GM21723 (cell line): ENCODE data around the gene OXT.
"Not testable (repeated sequence)": the region's sequence is repeated elsewhere in the genome, so short reads cannot be mapped to it uniquely, and the experiment has no call there.

Experiments used
- ATAC-seq: cut with Tn5 transposase; IDR thresholded peaks from one replicate; pipeline ENCODE4 v1.9.1; 2021; ENCODE audit warnings: mild to moderate bottlenecking, moderate library complexity; ENCODE audit not compliant: unreplicated experiment

OXT gene

DNA sequence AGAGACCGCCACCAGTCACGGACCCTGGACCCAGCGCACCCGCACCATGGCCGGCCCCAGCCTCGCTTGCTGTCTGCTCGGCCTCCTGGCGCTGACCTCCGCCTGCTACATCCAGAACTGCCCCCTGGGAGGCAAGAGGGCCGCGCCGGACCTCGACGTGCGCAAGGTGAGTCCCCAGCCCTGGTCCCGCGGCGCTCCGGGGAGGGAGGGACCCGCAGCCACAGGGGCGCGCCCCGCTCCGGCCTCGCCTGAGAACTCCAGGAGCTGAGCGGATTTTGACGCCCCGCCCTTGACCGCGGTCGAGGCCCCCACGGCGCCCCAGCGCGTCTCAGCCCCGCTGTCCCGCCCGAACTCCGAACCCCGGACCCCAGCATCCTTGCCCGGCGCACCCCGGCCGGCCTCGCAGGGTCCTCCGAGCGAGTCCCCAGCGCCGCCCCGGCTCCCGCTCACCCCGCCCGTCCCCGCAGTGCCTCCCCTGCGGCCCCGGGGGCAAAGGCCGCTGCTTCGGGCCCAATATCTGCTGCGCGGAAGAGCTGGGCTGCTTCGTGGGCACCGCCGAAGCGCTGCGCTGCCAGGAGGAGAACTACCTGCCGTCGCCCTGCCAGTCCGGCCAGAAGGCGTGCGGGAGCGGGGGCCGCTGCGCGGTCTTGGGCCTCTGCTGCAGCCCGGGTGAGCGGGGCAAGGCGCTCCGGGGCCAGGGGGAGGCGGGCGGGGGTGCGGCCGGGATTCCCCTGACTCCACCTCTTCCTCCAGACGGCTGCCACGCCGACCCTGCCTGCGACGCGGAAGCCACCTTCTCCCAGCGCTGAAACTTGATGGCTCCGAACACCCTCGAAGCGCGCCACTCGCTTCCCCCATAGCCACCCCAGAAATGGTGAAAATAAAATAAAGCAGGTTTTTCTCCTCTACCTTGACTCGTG lies at the start of gene OXT:
TSS of gene OXT (plus strand) at position 11 of the 920 bp plus-strand sequence. CDS start at position 47, 36 bp downstream.
- ATAC-seq = no peak

DNA sequence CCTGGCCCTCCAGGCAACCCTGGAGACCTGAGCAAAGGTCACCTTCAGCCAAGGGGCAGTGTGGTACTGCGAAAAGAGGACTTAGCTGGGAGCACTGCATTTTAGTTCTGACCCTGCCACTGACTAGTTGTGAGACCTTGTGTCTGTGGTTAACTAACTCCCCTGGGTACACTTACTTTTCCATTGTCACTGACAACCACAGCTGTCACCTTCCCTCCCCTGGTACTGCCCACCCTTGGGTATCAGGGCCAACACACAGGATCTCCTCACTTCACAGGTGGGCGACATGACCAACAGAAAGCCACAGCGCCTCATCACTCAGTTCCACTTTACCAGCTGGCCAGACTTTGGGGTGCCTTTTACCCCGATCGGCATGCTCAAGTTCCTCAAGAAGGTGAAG lies 49.6 kb upstream of the OXT start:
- ATAC-seq = no peak

DNA sequence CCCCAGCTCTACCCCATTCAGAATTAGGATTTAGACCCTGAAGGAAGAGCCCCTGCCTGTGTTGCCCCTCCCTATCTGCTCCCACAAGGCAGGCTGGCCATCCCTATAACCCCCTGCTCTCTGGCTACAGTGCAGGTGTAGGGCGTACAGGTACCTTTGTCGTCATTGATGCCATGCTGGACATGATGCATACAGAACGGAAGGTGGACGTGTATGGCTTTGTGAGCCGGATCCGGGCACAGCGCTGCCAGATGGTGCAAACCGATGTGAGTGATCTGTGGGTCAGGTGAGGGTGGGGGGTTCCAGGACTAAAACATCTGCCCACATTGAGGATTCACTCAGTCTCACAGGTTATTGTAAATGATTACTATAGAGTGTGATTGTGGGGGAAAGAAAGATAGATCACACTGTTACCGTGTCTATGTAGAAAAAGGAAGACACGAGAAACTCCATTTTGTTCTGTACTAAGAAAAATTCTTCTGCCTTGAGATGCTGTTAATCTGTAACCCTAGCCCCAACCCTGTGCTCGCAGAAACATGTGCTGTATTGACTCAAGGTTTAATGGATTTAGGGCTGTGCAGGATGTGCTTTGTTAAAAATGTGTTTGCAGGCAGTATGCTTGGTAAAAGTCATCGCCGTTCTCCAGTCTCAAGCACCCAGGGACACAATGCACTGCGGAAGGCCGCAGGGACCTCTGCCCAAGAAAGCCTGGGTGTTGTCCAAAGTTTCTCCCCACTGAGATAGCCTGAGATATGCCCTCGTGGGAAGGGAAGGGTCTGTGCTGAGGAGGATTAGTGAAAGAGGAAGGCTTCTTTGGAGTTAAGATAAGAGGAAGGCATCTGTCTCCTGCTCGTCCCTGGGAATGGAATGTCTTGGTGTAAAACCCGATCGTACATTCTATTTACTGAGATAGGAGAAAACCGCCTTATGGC lies 48.6 kb upstream of the OXT start:
- not testable (repeated sequence) for ATAC-seq

DNA sequence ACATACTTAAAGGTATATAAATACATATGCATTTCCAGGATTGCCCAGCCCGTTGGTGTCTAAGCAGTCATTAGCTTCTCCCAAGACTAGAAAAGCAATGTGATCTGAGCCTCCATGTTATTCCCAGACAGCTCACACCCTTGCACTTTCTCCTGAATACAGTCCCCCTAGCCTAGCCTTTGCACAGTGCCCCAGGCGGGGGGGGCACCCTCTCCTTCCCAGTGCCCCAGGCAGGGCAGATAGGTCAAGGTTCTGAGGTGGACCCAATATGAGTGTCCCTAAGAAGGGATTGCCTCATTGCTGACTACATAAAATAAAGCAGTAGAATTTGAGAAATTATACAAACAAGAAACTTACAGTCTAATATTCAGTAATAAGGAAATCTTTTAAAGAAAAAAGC lies 43.4 kb upstream of the OXT start:
- ATAC-seq = no peak

DNA sequence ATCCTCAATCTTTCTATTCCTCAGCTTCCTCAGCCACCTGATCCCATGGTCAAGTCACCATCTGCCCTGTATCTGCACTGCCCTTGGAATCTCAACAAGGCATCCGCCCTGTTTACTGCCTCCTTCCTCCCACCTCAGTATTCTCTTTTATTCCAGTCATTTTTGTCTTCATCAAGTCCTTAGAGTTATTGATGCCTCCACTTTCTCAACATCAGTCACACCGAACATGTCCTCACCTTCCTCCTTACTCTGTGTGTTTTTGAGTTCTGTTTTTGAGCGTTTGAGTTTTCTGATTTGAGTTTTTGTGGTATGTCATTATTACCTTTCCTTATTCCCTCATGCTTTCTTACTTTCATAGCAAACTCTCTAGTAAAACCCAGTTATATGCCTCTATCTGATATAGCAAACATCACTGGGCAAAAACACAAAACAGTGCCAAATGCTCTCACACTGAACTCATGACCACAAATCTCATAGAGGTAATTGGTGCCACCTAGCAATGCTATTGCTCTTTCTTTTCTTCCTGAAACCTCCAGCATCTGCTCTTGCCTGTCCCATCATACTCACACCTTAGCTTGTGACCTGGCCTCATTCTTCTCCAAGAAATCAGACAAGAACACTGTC lies 39.8 kb upstream of the OXT start:
- no peak for ATAC-seq

DNA sequence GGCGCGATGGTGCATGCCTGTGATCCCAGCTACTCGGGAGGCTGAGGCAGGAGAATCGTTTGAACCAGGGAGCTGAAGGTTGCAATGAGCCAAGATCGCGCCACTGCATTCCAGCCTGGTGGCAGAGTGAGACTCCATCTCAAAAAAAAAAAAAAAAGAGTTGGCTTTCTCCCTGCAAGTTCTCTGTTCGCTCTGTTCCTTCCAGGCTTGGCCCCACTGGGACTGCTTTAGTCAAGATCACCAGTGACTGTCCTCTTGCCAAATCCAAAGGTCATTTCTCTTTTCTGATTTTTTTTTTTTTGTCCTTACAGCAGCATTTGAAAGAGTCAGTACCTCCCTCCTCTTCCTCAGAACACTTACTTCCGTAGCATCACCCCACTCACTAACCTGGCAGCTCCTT lies 38.8 kb upstream of the OXT start:
- no peak for ATAC-seq

DNA sequence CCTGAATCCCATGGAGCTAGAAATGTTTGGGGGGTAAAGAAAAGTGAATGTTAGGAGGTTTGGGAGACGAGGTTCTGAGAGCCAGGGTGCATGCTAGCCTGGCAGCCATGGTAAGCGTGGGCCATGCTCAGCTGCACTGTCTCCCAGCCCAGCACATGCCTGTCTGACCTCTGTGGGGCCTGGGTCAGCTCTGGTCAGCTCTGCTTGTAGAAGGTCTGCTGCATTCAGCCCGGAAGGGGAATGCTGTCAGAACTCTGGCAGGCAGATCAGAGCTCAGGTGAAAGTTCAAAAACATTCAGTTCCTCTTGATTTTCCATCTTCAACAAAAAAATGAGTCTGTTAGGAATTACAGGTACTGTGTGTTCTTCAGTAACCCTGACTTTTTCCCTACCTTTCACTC lies 33.8 kb upstream of the OXT start:
- no peak for ATAC-seq

DNA sequence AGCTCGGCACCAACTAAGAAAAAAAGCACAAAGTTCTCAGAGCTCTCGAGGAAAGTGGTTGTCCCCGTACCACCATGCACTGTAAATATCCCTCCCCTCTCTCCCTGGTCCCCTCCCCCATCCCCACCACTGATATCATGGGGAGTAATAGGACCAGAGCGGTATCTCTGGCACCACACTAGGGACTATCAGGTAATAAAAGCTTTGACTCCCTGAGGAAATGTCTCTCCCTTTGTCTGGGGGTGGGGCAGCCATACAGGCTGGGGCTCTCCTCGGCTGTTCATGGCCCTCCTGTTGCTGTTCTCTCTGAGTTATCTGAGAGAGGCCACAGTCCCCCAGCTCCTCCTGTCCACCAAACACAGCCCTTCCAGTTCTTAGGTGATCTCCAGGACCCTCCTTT lies 33.0 kb upstream of the OXT start:
- ATAC-seq = no peak

DNA sequence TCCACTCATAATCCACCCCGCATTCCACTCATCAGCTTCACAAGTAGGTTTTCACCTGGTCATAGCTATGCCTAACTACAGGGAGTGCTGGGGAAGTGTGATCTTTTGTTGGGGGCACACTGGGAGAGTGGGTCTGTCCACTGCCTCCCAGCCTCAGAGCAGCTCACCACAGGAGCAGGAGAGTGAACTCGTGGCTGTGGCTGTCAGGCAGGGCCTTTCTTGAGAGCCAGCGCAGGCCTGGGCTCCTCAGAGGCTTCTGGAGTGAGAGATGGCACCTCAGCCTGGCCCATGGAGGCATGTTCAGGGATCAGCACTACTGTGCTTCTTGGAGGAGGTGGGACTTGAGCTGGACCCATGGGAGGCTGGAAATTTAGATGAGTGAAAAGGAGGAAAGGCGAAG lies 32.0 kb upstream of the OXT start:
- no peak for ATAC-seq

DNA sequence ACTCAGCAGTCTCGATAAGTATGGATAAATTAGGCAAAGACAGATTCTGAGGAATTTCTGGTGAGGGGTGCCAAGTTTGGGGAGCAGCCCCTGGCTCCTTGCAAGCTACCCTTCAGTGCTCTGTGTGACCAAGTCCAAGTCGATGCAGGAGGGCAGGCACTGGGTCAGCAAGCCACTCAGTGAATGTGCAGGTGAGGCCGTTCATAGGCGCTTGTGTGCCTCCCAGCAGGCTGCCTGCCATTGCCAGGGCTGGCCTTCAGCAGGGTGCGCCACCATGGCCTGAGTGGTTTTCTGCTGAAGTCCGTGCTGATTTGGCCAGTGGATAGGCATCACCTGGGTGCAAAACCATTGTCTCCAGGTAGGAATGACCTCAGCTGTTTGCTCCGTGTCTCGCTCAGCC lies 31.3 kb upstream of the OXT start:
- ATAC-seq = no peak

DNA sequence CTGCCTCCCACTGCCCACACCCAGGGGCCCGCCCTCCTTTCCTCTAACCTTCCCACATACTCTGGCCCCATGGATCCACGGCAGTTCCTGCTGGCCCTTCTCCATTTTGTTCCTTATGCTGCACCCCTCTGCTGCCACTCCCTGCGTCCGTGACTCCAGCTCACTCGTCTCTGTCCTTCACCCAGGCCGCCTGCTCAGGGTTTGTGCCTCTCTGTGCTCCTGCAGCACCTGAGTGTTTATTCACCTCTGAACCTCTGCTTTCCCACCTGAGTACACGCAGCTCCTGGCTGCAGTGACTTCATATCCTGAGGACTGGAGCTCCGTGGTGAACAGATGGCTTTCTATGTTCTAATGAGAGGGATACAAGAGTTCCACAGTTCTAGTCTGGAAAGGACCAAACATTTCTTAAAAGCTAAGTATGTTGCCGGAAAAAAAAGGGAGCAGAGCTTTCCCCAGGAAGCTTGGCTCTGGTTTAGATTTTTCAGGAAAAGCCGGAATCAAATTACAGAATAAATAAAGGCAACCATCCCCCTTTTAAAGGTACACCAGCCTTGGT lies 29.5 kb upstream of the OXT start:
- no peak for ATAC-seq

DNA sequence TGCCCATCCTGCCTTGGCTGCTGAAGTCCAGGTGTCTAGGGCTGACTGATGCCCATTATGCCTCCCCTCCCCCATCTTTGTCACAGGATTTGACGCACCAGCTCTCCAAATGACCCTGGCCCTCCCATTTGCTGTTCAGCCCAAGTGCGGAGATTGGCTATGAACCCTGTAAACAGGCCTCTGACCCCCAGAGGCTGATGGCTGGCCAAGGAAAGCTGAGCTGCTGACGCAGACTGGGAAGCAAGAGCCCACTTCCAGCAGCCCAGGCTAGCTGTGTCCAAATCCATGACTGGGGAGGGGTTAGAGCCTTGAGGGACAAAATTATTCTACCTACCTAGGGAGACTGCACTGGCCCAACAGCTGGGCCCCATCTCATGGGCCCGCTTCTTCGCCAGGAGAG lies 28.8 kb upstream of the OXT start:
- no peak for ATAC-seq

DNA sequence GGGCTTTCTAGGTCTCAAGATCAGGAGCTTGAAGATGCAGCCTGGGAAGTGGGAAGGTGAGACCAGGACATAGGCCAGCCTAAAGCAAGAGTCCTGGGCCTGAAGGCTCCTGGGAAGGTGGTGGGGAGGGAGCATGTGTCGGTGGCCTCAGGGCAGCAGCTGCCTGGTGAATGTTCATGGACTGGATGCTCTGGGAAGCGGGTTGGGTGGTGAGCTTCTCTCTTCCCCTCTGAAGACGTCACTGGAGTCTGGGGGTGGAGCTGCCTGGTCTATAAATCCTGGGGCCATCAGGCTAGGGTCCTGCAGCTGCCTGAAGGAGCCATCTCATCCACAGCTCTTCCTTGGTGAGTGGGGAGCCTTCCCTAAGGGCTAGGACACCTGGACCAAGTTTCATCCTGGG lies 28.1 kb upstream of the OXT start, which contains the start of gene GNRH2:
TSS of gene GNRH2 (plus strand) at position 301 of the 400 bp plus-strand sequence. CDS start 793 bp downstream, outside the sequence.
- ATAC-seq = no peak

DNA sequence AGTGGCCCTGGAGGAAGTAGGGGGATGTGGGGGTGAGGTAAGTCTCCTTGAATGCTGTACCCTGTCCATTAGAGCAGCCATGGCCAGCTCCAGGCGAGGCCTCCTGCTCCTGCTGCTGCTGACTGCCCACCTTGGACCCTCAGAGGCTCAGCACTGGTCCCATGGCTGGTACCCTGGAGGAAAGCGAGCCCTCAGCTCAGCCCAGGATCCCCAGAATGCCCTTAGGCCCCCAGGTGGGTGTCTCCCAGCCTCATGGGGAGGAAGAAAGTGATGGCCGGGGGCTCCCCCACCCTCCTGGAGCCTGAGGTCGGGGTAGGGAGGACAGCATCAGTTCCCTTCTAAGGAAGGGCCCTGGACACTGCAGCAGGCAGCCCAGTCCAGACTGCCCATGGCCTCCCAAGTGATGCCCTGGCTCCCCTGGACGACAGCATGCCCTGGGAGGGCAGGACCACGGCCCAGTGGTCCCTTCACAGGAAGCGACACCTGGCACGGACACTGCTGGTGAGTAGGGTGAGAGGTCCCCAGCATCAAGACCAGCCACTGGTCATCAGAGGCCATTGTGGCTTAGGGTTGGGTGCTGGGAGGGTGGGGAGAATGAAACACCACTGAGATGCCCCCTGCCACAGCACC lies 27.0 kb upstream of the OXT start:
- ATAC-seq = no peak

DNA sequence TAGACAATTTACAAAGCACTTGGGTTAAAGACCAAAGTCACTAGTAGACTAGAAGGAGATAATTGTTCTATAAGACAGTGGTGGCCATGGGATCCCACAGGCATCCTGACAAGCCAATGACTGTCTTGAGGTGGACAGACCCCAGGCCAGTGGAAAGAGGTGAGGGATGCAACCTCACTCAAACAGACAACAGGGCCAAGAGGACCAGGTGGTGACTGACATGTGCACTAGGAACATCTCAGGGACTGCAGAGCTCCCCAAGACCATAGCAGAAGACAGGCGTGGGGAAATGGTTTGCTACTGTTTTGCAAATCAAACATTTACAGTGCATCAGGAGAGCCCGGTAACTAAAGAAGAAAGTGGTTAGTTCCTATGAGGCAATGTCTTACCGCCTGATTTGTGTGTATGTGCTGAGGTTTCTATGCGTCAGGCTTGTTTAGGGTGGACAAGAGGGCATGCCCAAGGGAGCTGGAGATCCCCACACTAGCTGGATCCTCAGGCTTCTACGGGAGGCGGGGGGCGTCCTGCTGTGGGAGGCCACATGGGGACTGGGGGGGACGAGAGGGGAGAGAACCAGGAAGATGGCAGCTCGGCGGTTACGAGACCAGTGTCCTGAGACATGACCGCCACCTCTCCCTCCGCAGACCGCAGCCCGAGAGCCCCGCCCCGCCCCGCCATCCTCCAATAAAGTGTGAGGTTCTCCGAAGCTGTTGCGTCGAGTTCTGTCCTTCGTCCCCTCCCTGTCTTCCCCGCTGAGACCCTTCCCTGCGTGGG lies 26.2 kb upstream of the OXT start:
- ATAC-seq = peak; percentile 42

DNA sequence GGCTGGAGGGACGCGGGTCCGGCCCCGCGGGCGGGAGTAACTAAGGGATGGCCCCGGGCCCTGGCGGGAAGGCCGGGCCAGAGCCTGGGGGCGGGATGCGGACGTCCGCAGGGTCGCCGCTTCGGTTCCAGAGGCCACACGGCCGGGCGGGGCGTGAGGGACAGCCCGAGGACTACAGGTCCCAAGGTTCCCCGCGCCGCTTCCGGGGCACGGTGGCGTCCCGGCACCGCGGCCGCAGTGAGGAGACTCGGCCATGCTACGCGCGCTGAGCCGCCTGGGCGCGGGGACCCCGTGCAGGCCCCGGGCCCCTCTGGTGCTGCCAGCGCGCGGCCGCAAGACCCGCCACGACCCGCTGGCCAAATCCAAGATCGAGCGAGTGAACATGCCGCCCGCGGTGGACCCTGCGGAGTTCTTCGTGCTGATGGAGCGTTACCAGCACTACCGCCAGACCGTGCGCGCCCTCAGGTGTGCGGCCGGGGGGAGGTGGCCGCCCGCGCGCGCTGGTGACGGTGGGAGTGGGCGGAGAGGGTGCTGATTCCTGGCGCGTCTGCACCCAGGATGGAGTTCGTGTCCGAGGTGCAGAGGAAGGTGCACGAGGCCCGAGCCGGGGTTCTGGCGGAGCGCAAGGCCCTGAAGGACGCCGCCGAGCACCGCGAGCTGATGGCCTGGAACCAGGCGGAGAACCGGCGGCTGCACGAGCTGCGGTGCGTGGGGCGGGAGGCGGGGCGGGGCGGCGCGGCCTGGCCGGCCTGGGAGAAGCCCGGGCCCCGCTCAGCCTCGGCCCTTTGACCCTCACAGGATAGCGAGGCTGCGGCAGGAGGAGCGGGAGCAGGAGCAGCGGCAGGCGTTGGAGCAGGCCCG lies 25.4 kb upstream of the OXT start, which contains the start of gene MRPS26:
TSS of gene MRPS26 (plus strand) at position 237 of the 861 bp plus-strand sequence. CDS start at position 254, 17 bp downstream.
- ATAC-seq = peak; percentile 90

DNA sequence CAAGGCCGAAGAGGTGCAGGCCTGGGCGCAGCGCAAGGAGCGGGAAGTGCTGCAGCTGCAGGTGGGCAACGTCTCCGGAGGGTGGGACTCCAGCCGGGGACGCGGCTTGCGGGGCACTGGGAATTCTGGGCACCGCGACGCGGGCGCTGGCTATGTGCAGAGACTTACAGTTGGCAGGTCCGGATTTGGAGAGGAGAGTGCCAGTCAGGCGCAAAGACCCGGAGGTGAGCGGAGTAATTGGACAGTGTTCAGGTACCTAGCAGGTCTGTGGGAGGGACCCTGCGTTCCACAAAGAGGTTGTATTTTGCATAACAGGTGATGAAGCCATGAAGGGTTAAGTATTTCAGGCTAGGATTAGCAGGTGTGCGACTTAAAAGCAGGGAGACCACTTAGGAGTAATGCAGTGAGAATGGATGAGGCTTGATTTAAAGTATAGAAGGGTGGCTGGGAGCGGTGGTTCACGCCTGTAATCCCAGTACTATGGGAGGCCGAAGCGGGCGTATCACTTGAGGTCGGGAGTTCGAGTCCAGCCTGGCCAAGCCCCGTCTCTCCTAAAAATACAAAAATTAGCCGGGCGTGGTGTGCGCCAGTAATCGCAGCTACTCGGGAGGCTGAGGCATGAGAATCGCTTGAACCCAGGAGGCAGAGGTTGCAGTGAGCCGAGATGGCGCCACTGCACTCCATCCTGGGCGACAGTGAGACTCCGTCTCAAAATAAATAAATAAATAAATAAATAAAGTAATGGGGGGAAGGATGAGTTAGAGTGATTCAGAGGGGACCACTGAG lies 24.6 kb upstream of the OXT start:
- peak; percentile 6 for ATAC-seq
